Measurements from ENCODE around the gene CDH13.

- TF ChIP-seq EZH2 (IDR thresholded peaks at IDR 0.05; ENCODE audit: borderline replicate concordance, low read depth, low read length, poor library complexity, severe bottlenecking) (no peak), CTCF (conservative IDR thresholded peaks at IDR 0.05; ENCODE audit: low read depth, low read length) (no peak)
Measured at GRCh38 chr16:83779886-83780285, 1153.1 kb downstream of the CDH13 start.

Measured in A673 (cell line).